Measurements from ENCODE around the gene PLEKHH1. TPM values are rescaled to one million over a fixed set of nuclear protein-coding genes. Genes with fewer than 3 reads are reported as not detected.

Gene PLEKHH1
- total and polyA plus RNA-seq, 2 of the 8 experiments (the other 6 are each of a cell fraction or from before 2014, with no cell fraction given), result 28.3 to 33.3 TPM

DNA sequence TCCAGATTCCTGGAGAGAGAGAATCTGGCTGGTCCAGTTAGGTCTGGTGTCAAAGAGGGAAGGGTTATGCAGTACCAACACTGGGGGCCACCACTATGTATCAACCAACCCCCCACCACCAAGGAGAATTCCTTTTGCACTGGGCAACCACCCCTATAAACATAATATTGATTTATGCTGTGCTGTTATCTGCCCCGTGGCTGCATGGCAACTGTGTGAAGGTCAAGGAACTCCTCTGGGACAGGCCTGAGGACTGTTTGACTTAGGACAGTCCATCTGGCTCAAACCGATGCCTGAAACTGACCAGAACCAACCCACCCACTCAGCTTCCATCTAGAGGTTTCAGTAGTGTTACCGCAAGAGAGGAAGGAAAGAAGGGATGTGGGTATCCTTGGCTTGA lies 20.5 kb downstream of the PLEKHH1 start:
- ChIA-PET CTCF (ENCODE audit: partially characterized antibody) (interaction anchor here (0.7 to 18.2 kb wide), 5 partner anchors 13 to 126 kb away, joined by 3 to 187 read pairs (median 4); no protein-coding TSS in a partner anchor), POLR2A (ENCODE audit: partially characterized antibody) (interaction anchor here (1.2 to 1.7 kb wide), 3 partner anchors 12 to 27 kb away, joined by 3 to 6 read pairs (median 4); no protein-coding TSS in a partner anchor)
- Histone ChIP-seq H3K27ac (ENCODE audit: low read depth, low read length) (no peak overlapping the region), H3K4me3 (ENCODE audit: extremely low read depth in 1 of 4, insufficient read depth in 2 of 4, low read depth in 3 of 4, low read length in 4 of 4) (no peak overlapping the region), H3K14ac (ENCODE audit: insufficient read length) (no peak overlapping the region), H3K56ac (replicated peaks; ENCODE audit: insufficient read length, low read depth, low read length) (no peak overlapping the region), H4K20me1 (replicated peaks in 1 of 2; ENCODE audit: control insufficient read depth in 1 of 2, insufficient read depth in 2 of 2, low read length in 2 of 2) (no peaks in the 10 kb centered on the region), H2BK5ac (ENCODE audit: low read depth, low read length) (no peak overlapping the region), H2BK20ac (ENCODE audit: low read length) (no peak overlapping the region), H3K18ac (ENCODE audit: extremely low read depth, low read length) (no peak overlapping the region), H3K4me2 (ENCODE audit: insufficient read depth in 1 of 2, low read depth in 2 of 2, low read length in 2 of 2) (no peak overlapping the region), H3K79me2 (ENCODE audit: control insufficient read depth in 1 of 2, insufficient read depth in 2 of 2, low read length in 2 of 2) (no peaks in the 10 kb centered on the region), H4K8ac (ENCODE audit: extremely low read depth, insufficient read depth, low read length) (no peak overlapping the region), H3K9ac (replicated peaks in 1 of 4; ENCODE audit: extremely low read depth in 1 of 4, low read depth in 3 of 4, low read length in 3 of 4) (no peak overlapping the region), H3K23ac (ENCODE audit: insufficient read length) (no peak overlapping the region), H3K23me2 (ENCODE audit: low read depth, low read length) (no peaks in the 10 kb centered on the region), H3K4me1 (replicated peaks in 1 of 4; ENCODE audit: control insufficient read depth in 3 of 4, insufficient read depth in 4 of 4, low read length in 3 of 4) (no peaks in the 10 kb centered on the region), H3K4ac (replicated peaks; ENCODE audit: insufficient read length, low read depth, low read length) (no peak overlapping the region), H3K9me3 (ENCODE audit: insufficient read depth in 2 of 2, low read depth in 1 of 2, low read length in 1 of 2) (no peaks in the 10 kb centered on the region), H2BK15ac (ENCODE audit: low read length) (no peak overlapping the region), H3K36me3 (ENCODE audit: control insufficient read depth in 2 of 4, insufficient read depth in 4 of 4, low read length in 3 of 4) (no peaks in the 10 kb centered on the region; a peak in 1 of 8 replicates), H2BK120ac (replicated peaks; ENCODE audit: low read depth, low read length) (no peak overlapping the region), H3K79me1 (ENCODE audit: low read depth, low read length) (no peaks in the 10 kb centered on the region), H2BK12ac (ENCODE audit: low read depth, low read length) (no peak overlapping the region), H3K27me3 (replicated peaks in 1 of 4; ENCODE audit: control insufficient read depth in 3 of 4, extremely low read depth in 1 of 4, insufficient read depth in 3 of 4, low read length in 3 of 4) (no peaks in the 10 kb centered on the region), H4K5ac (ENCODE audit: insufficient read length, low read depth, low read length) (no peak overlapping the region), H2AFZ (ENCODE audit: low read length) (no peak overlapping the region), H4K91ac (replicated peaks; ENCODE audit: insufficient read length, low read length) (no peak overlapping the region), H2AK5ac (ENCODE audit: low read depth, low read length) (no peak overlapping the region)
- 97% methylated on average over 3 of the region's 3 CpGs; no CpG with 5 or more reads in 1 of the 2 experiments for WGBS, 2 experiments (ENCODE audit: extremely low coverage in 1 of 2, insufficient coverage in 1 of 2, insufficient read length in 1 of 2, insufficient replicate concordance in 2 of 2, low coverage in 1 of 2, low lambda C conversion rate in 2 of 2, missing lambda C conversion rate in 1 of 2)
- FAIRE-seq (no peak), DNase-seq (ENCODE audit: low read depth in 1 of 2, low spot score in 2 of 2) (no peak)
- TF ChIP-seq TAF7 (optimal IDR thresholded peaks at IDR 0.05; ENCODE audit: borderline replicate concordance, low read depth, low read length), result no peak
- TF ChIP-seq POU5F1 (IDR thresholded peaks at IDR 0.05; ENCODE audit: low read depth, low read length), result no peak
- no peak for TF ChIP-seq POLR2A (IDR thresholded peaks at IDR 0.05; ENCODE audit: control extremely low read depth in 1 of 2, low read depth in 2 of 2, low read length in 2 of 2)
- TF ChIP-seq BRCA1 (IDR thresholded peaks at IDR 0.05; ENCODE audit: low read depth, low read length), result no peak
- TF ChIP-seq, protein P1, sequence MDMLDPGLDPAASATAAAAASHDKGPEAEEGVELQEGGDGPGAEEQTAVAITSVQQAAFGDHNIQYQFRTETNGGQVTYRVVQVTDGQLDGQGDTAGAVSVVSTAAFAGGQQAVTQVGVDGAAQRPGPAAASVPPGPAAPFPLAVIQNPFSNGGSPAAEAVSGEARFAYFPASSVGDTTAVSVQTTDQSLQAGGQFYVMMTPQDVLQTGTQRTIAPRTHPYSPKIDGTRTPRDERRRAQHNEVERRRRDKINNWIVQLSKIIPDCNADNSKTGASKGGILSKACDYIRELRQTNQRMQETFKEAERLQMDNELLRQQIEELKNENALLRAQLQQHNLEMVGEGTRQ (IDR thresholded peaks at IDR 0.05; ENCODE audit: low read length), result no peak
- no peak for TF ChIP-seq TAF1 (IDR thresholded peaks at IDR 0.05; ENCODE audit: low read depth, low read length)
- TF ChIP-seq, protein P2, sequence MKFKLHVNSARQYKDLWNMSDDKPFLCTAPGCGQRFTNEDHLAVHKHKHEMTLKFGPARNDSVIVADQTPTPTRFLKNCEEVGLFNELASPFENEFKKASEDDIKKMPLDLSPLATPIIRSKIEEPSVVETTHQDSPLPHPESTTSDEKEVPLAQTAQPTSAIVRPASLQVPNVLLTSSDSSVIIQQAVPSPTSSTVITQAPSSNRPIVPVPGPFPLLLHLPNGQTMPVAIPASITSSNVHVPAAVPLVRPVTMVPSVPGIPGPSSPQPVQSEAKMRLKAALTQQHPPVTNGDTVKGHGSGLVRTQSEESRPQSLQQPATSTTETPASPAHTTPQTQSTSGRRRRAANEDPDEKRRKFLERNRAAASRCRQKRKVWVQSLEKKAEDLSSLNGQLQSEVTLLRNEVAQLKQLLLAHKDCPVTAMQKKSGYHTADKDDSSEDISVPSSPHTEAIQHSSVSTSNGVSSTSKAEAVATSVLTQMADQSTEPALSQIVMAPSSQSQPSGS (IDR thresholded peaks at IDR 0.05; ENCODE audit: low read length), result no peak
- TF ChIP-seq, protein P3, sequence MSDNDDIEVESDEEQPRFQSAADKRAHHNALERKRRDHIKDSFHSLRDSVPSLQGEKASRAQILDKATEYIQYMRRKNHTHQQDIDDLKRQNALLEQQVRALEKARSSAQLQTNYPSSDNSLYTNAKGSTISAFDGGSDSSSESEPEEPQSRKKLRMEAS (IDR thresholded peaks at IDR 0.05), result no peak
